K562 (cell line): ENCODE results near the gene KDM2A. TPM values are rescaled to one million over a fixed set of nuclear protein-coding genes. Genes with fewer than 3 reads are reported as not detected.

Experiments used
- ARID4B ChIP-seq: sonication (generic); formaldehyde crosslinking; IDR thresholded peaks from 2 replicates; pipeline ENCODE4 v1.8.0; 2022; ENCODE audit warnings: mild to moderate bottlenecking, missing genetic modification reagents
- CAMTA2 ChIP-seq: fragments of 250-450 bp; sonication (Bioruptor Pico); conservative IDR thresholded peaks from 2 replicates; pipeline ENCODE4 v1.5.1; 2022
- E2F1 ChIP-seq: sonication (generic); formaldehyde crosslinking; IDR thresholded peaks from 2 replicates; pipeline ENCODE4 v1.8.1; 2023; ENCODE audit warnings: mild to moderate bottlenecking, missing genetic modification reagents, moderate library complexity
- FOXJ2 ChIP-seq: fragments of 200-800 bp; sonication (Bioruptor generic); IDR thresholded peaks from 2 replicates; pipeline ENCODE4 v1.6.1; 2016; ENCODE audit warnings: missing genetic modification characterization, missing compliant biosample characterization
- GATA2 ChIP-seq: sonication (generic); formaldehyde crosslinking; IDR thresholded peaks from 2 replicates; pipeline ENCODE4 v1.4.0; 2020; ENCODE audit warnings: mild to moderate bottlenecking, missing genetic modification reagents
- HDAC3 ChIP-seq: fragments of 450-650 bp; IDR thresholded peaks from 2 replicates; pipeline ENCODE4 v1.6.1; 2018; ENCODE audit warnings: borderline replicate concordance, mild to moderate bottlenecking, moderate library complexity; ENCODE audit not compliant: partially characterized antibody
- HMG20A ChIP-seq: fragments of 450-650 bp; formaldehyde crosslinking; conservative IDR thresholded peaks from 2 replicates; pipeline ENCODE4 v1.4.0; 2020; ENCODE audit warnings: mild to moderate bottlenecking, mixed read lengths
- KLF6 ChIP-seq: fragments of 250-450 bp; sonication (Bioruptor Pico); IDR thresholded peaks from 2 replicates; pipeline ENCODE4 v1.4.0; 2020; ENCODE audit warnings: mild to moderate bottlenecking, moderate library complexity, borderline replicate concordance
- MTA2 ChIP-seq: fragments of 450-650 bp; IDR thresholded peaks from 2 replicates; pipeline ENCODE4 v1.6.1; 2016; ENCODE audit warnings: low read depth
- NFRKB ChIP-seq: fragments of 450-650 bp; IDR thresholded peaks from 2 replicates; pipeline ENCODE4 v1.6.1; 2016; ENCODE audit warnings: low read depth
- PRPF4 ChIP-seq: fragments of 200-400 bp; formaldehyde crosslinking; IDR thresholded peaks from one replicate; pipeline ENCODE4 v1.6.1; 2017; ENCODE audit warnings: low read length, low read depth, mild to moderate bottlenecking; ENCODE audit not compliant: insufficient read depth, poor library complexity, severe bottlenecking
- RFX1 ChIP-seq: fragments of 450-650 bp; IDR thresholded peaks from 2 replicates; pipeline ENCODE4 v1.6.1; 2016; ENCODE audit warnings: mild to moderate bottlenecking, moderate library complexity
- SNRNP70 ChIP-seq: fragments of 200-400 bp; formaldehyde crosslinking; optimal IDR thresholded peaks from 2 replicates; pipeline ENCODE3; 2017; ENCODE audit warnings: low read depth, low read length
- SPI1 ChIP-seq: IDR thresholded peaks from 2 replicates; pipeline ENCODE4 v1.6.1; 2011; ENCODE audit warnings: low read depth, low read length, control low read depth, borderline replicate concordance
- SREBF1 ChIP-seq: fragments of 150-350 bp; IDR thresholded peaks from 2 replicates; pipeline ENCODE4 v1.6.1; 2014; ENCODE audit warnings: antibody characterized with exemption, low read depth, low read length, borderline replicate concordance
- SRSF1 ChIP-seq: fragments of 200-400 bp; formaldehyde crosslinking; IDR thresholded peaks from 2 replicates; pipeline ENCODE4 v1.6.1; 2017; ENCODE audit warnings: mild to moderate bottlenecking, low read depth, low read length, moderate library complexity
- THAP12 ChIP-seq: fragments of 250-450 bp; sonication (Bioruptor Pico); IDR thresholded peaks from 2 replicates; pipeline ENCODE4 v1.9.0; 2021; ENCODE audit warnings: mild to moderate bottlenecking, inconsistent platforms
- ZNF551 ChIP-seq: fragments of 250-450 bp; sonication (Bioruptor Pico); IDR thresholded peaks from 2 replicates; pipeline ENCODE4 v1.5.0; 2021; ENCODE audit warnings: mild to moderate bottlenecking, moderate library complexity
- ZNF57 ChIP-seq: fragments of 450-650 bp; formaldehyde crosslinking; IDR thresholded peaks from 2 replicates; pipeline ENCODE4 v1.4.0; 2020; ENCODE audit warnings: mild to moderate bottlenecking, moderate library complexity
- ZNF584 ChIP-seq: fragments of 200-800 bp; sonication (Bioruptor generic); IDR thresholded peaks from 2 replicates; pipeline ENCODE4 v1.6.1; 2016; ENCODE audit warnings: low read depth, mild to moderate bottlenecking, missing genetic modification characterization, missing compliant biosample characterization
- polyA plus RNA-seq, 8 experiments: library from polyadenylated mRNA; depleted of rRNA in 4 of 8; stranded (reverse) in 5 of 8; unstranded in 3 of 8; fragments of >200 nt; fragmentation: Nextera tagmentation in 2 of 8; fragmentation: Illumina TruSeq in 1 of 8; extraction: Ambion mirVana in 2 of 8; extraction: Trizol in 1 of 8; gene quantifications; 2 replicates each; pipeline versions ENCODE4 v1.2.1 to v1.2.3, GENCODE V29; 2011 to 2014; ENCODE audit warnings: inconsistent platforms in 1 of 8, missing spikeins in 1 of 8
- total RNA-seq, 7 experiments: library from RNA; depleted of rRNA in 6 of 7; stranded (reverse); fragments of >200 nt in 6 of 7; fragmentation: Illumina TruSeq in 2 of 7; extraction: Trizol in 2 of 7; gene quantifications; 2 replicates each; pipeline versions ENCODE4 v1.2.1 to v1.2.3, GENCODE V29; 2011 to 2021; ENCODE audit warnings: low replicate concordance in 1 of 7

Gene KDM2A
- total and polyA plus RNA-seq, 9 of the 15 experiments (the other 6 are each of a cell fraction or from before 2014, with no cell fraction given): 5.0 to 39.3 (median 21.3) TPM

GRCh38 chr11:67288452-67289225, 169.6 kb downstream of the KDM2A start (continued):
- TF ChIP-seq ZNF57 (no peak), SNRNP70 (no peak), NFRKB (0 out of 2 replicates have a peak, but pooled peaks have one; percentile 24), FOXJ2 (tag) (no peak), MTA2 (no peak), KLF6 (CRISPR knock-in tag) (no peak), SREBF1 (peak; percentile 67; the same call in 1 of the 2 replicates), ARID4B (CRISPR knock-in tag) (peak; percentile 64; the same call in 1 of the 2 replicates), CAMTA2 (CRISPR knock-in tag) (no peak; the same call in 1 of the 2 replicates), HDAC3 (no peak), RFX1 (no peak), GATA2 (CRISPR knock-in tag) (no peak), ZNF551 (CRISPR knock-in tag) (no peak), E2F1 (CRISPR knock-in tag) (peak; percentile 53; the same call in 1 of the 2 replicates), HMG20A (no peak), THAP12 (no peak), SPI1 (peak; percentile 66), PRPF4 (no peak), SRSF1 (no peak), ZNF584 (CRISPR knock-in tag) (no peak)
